Nephron (organoid): ENCODE results near the gene PKNOX2.

Experiments used
- H3K27ac Mint-ChIP-seq, 3 experiments: 2 replicates each; pipeline ENCODE4 v1.8.0; 2020; ENCODE audit warnings: mixed read lengths in 3 of 3, mild to moderate bottlenecking in 2 of 3, moderate library complexity in 1 of 3
- H3K27me3 Mint-ChIP-seq: 2 replicates; pipeline ENCODE4 v1.8.0; 2021; ENCODE audit warnings: low read depth, mild to moderate bottlenecking, moderate library complexity, mixed read lengths
- H3K36me3 Mint-ChIP-seq: 2 replicates; pipeline ENCODE4 v1.8.0; 2020; ENCODE audit warnings: low read depth, mixed read lengths
- H3K4me1 Mint-ChIP-seq: 2 replicates; pipeline ENCODE4 v1.8.0; 2020; ENCODE audit warnings: mixed read lengths
- H3K4me3 Mint-ChIP-seq, 3 experiments: 2 replicates each; pipeline ENCODE4 v1.8.0; 2020; ENCODE audit warnings: mild to moderate bottlenecking in 3 of 3, mixed read lengths in 3 of 3, moderate library complexity in 2 of 3
- H3K9me3 Mint-ChIP-seq: 2 replicates; pipeline ENCODE4 v1.8.0; 2020; ENCODE audit warnings: mixed read lengths
- CTCF ChIP-seq, 3 experiments: fragments of 200-600 bp; sonication (generic); IDR thresholded peaks; one replicate each; pipeline ENCODE4 v1.5.0; 2021; ENCODE audit warnings: antibody characterized with exemption in 3 of 3; ENCODE audit not compliant: unreplicated experiment in 3 of 3

The PKNOX2 gene

GRCh38 chr11:125281831-125282595, 117.5 kb downstream of the PKNOX2 start:
- TF ChIP-seq CTCF (IDR thresholded peaks at IDR 0.05; ENCODE audit: unreplicated experiment in 3 of 3) = no peak
- H3K4me3 Mint-ChIP-seq = no peak overlapping the region
- no peaks in the 10 kb centered on the region for H3K36me3 Mint-ChIP-seq
- peak overlapping the region; percentile 67 to 74 (median 70) for H3K27ac Mint-ChIP-seq
- peaks cover 4% of the 10 kb centered on the region for H3K27me3 Mint-ChIP-seq
- peaks cover 51% of the 10 kb centered on the region for H3K4me1 Mint-ChIP-seq
- H3K9me3 Mint-ChIP-seq = no peaks in the 10 kb centered on the region

- Mint-ChIP-seq H3K4me1 (peaks cover 56% of the 10 kb centered on the region), H3K27ac (no peak overlapping the region), H3K36me3 (no peaks in the 10 kb centered on the region), H3K27me3 (peaks cover 4% of the 10 kb centered on the region), H3K9me3 (no peaks in the 10 kb centered on the region), H3K4me3 (no peak overlapping the region)
- TF ChIP-seq CTCF (IDR thresholded peaks at IDR 0.05; ENCODE audit: unreplicated experiment in 3 of 3) = no peak
Measured at GRCh38 chr11:125282596-125282914, 118.0 kb downstream of the PKNOX2 start.

- Mint-ChIP-seq H3K27ac (peak overlapping the region; percentile 37 to 84 (median 74)), H3K4me3 (peak overlapping the region in 1 of 3 experiments; percentile 27)
Measured at GRCh38 chr11:125284245-125284850, 119.8 kb downstream of the PKNOX2 start.

GRCh38 chr11:125285844-125286243, 121.3 kb downstream of the PKNOX2 start:
- Mint-ChIP-seq H3K9me3 (no peaks in the 10 kb centered on the region), H3K4me3 (peak overlapping the region in 2 of 3 experiments; percentile 32 to 35), H3K4me1 (peaks cover 82% of the 10 kb centered on the region), H3K27me3 (no peaks in the 10 kb centered on the region), H3K27ac (peak overlapping the region; percentile 58 to 93 (median 90)), H3K36me3 (peaks cover 6% of the 10 kb centered on the region)
- TF ChIP-seq CTCF (IDR thresholded peaks at IDR 0.05; ENCODE audit: unreplicated experiment in 3 of 3) = no peak

More at GRCh38 chr11:125284245-125284850, 119.8 kb downstream of the PKNOX2 start:
- H3K36me3 Mint-ChIP-seq = no peaks in the 10 kb centered on the region
- H3K4me1 Mint-ChIP-seq = peaks cover 74% of the 10 kb centered on the region
- H3K27me3 Mint-ChIP-seq = no peaks in the 10 kb centered on the region
- TF ChIP-seq CTCF (IDR thresholded peaks at IDR 0.05; ENCODE audit: unreplicated experiment in 3 of 3) = no peak
- no peaks in the 10 kb centered on the region for H3K9me3 Mint-ChIP-seq

- Mint-ChIP-seq H3K27ac (peak overlapping the region; percentile 87 to 97 (median 95)), H3K4me1 (peaks cover 77% of the 10 kb centered on the region), H3K9me3 (no peaks in the 10 kb centered on the region)
Measured at GRCh38 chr11:125286486-125286885, 121.9 kb downstream of the PKNOX2 start.

More at GRCh38 chr11:125286486-125286885, 121.9 kb downstream of the PKNOX2 start:
- Mint-ChIP-seq H3K27me3 (no peaks in the 10 kb centered on the region), H3K36me3 (peaks cover 6% of the 10 kb centered on the region), H3K4me3 (no peak overlapping the region)
- no peak for TF ChIP-seq CTCF (IDR thresholded peaks at IDR 0.05; ENCODE audit: unreplicated experiment in 3 of 3)
